A673 (cell line): Measurements from ENCODE around the gene DDX50.

Experiments
- CTCF ChIP-seq: fragments of 300-800, 200-600 bp; sonication (generic); conservative IDR thresholded peaks from 2 replicates; pipeline ENCODE4 v1.5.1; 2017; ENCODE audit warnings: low read depth, mild to moderate bottlenecking, antibody characterized with exemption, low read length, moderate library complexity, mixed read lengths
- EZH2 ChIP-seq: fragments of 200-600 bp; sonication (generic); IDR thresholded peaks from 2 replicates; pipeline ENCODE4 v1.6.1; 2017; ENCODE audit warnings: borderline replicate concordance, low read depth, mild to moderate bottlenecking, mixed read lengths, antibody characterized with exemption, low read length; ENCODE audit not compliant: poor library complexity, severe bottlenecking

GRCh38 chr10:68870545-68871104 is 30.5 kb upstream of the DDX50 start:
- TF ChIP-seq CTCF (no peak), EZH2 (no peak)
